ENCODE results near the gene PCSK6.

PCSK6 gene

DNA sequence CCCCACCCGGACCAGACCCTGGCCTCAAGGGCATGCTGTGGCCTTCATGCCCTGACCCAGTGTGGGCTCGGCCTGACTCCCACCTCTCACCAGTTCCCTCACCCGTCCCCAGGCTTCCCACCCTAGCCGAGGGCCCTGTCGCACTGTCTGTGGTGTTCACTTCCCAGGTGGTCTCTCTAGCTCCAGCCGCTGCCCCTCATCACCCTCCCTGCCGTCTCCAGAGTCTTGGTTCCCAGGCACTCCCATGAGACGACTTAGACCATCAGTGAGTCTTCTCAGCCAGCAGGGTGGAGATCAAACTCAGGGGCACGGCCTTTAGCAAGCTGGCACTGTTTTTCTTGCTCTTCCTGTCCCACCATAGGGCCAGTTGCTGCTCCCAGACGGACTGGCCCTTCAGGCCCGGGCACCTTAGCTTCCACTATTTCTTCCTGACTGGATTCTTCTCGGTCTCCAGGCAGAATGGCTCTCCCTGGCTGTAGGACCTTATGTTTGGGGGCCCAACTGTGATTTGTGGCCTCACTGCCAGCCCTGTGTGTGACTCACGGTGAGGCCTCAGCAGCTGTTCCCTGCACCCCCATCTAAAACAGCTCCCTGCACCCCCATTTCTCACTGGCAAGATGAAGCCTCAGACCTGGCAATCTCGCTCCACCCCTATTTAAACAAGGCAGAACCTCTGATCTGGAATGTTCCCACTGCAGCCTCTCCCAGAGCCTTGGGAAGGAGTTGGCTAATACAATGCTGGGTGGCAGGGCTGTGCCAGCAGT lies 9.4 kb upstream of the PCSK6 start:
- no peak for DNase-seq
- TF ChIP-seq GATA1 (IDR thresholded peaks at IDR 0.05; ENCODE audit: low read depth, low read length) (no peak), POLR2A (IDR thresholded peaks at IDR 0.05; ENCODE audit: low read length) (no peak)

DNA sequence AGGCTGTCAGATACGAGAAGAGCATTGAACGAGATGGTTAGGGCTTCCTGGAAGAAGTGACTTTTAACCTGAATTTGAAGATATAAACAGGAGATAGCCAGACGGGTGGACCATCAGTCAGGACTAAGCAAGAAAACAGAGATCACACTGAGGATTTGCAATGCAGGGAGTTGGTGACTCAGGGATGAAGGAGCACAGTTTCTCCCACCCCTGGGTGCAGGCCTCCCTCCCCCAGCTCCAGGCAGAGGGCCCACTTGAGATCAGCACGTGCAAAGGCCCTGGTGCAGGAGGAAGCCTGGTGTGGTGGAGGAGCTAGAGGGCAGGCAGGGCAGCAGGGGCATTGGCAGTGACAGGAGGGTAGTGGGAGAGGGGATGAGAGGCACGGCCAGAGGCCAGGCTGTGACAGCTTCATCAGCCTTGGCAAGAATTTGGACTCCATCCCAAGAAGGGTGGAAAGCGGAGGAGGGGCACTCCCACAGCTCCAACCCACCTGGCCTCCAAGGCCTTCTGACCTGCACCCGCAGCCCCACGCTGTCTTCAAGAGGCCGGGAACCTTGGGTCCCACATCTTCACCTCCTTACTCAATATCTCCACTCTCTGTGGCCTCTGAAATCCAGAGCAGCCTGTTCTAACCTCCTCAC lies 8.7 kb upstream of the PCSK6 start:
- no peak for TF ChIP-seq GATA1 (IDR thresholded peaks at IDR 0.05; ENCODE audit: low read depth, low read length)
- no peak for TF ChIP-seq POLR2A (IDR thresholded peaks at IDR 0.05; ENCODE audit: low read length)

DNA sequence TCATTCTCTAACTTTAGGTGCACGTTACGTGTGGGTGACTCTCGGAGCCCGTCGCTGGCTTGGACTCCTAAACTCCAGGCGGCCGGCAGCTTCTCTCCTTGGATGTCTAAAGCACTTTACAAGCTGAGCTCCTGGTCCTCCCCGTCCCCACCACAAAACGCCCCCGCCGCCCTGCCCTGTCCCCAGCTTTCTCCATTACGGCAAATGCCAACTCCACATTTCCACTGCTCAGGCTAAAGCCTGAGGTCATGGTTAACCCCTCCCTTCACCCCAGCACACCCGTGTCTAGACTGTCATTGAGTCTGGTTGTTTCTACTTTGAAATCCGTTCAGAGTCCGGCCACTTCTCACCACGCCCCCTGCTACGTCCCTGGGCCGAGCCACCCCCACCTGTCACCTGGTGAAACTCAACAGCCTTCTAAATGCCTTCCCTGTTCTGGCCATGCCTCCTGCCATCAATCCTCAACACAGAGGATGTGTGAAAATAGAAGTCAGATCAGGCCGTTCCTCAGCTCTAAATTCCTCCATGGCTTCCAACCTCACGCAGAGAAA lies 8.1 kb upstream of the PCSK6 start:
- TF ChIP-seq GATA1 (IDR thresholded peaks at IDR 0.05; ENCODE audit: low read depth, low read length), result no peak
- no peak for TF ChIP-seq POLR2A (IDR thresholded peaks at IDR 0.05; ENCODE audit: low read length)
- DNase-seq, result no peak

More for the DNA sequence above, 8.7 kb upstream of the PCSK6 start:
- peak; percentile 38 to 62 for DNase-seq

DNA sequence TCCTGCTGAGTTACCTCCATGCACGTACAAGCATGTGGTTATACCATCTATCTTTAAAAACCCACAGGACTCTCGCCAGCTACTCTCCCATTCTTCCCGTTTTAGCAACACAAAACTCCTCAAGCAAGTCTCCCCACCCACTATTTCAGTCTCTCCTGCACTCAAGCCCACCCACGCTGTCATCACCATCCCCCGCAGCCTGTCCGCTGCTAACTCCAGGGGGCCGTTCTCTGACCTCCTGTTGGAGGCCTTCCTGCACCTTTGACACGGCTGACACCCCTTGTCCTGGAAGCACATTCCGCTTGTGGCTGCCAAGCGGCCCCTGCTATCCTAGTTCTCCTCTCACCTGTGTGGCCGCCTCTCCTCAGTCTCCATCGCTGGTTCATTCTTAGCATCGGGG lies 7.5 kb upstream of the PCSK6 start:
- no peak for DNase-seq
- no peak for TF ChIP-seq GATA1 (IDR thresholded peaks at IDR 0.05; ENCODE audit: low read depth, low read length)
- TF ChIP-seq POLR2A (IDR thresholded peaks at IDR 0.05; ENCODE audit: low read length), result no peak

DNA sequence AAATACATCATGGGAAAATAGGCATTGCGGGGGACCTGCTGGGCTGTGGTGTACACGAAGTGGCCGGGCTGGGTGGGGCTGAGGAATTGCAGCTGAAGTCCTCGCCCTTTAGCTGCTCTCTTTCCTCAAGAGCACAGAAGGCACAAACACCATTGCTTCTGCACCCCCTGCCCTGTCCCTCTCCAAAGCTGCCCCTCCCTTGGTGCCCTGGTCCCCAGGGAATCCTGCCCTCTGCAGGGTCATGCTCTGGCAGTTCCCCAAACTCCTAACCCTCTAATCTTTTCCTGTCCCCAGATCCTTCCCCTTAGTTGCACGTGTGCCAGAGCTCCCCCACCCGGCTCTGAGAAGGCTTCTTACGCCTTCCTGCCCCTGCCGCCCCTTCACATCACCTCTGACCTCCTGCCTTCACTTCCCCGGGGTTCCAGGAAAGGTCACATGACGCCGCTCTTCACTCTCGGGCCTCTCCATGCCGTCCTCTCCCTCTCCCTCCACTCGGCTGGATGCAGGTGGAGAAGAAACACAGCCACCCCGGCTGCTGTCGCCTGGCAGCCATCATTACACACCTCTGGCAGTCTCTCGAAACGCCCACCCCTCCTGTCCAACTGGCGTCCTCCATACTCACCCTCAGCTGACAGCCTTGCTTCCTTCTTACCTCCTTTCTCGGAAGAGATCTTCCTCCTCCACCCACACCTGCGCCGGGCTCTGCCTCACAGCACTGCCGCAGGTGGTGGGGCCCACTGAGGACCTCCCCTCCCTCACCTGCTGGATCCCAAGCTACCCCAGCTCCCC lies 6.9 kb upstream of the PCSK6 start:
- no peak for TF ChIP-seq GATA1 (IDR thresholded peaks at IDR 0.05; ENCODE audit: low read depth, low read length)
- no peak for TF ChIP-seq POLR2A (IDR thresholded peaks at IDR 0.05; ENCODE audit: low read length)
- DNase-seq, result peak in 1 of 2 experiments; percentile 53

DNA sequence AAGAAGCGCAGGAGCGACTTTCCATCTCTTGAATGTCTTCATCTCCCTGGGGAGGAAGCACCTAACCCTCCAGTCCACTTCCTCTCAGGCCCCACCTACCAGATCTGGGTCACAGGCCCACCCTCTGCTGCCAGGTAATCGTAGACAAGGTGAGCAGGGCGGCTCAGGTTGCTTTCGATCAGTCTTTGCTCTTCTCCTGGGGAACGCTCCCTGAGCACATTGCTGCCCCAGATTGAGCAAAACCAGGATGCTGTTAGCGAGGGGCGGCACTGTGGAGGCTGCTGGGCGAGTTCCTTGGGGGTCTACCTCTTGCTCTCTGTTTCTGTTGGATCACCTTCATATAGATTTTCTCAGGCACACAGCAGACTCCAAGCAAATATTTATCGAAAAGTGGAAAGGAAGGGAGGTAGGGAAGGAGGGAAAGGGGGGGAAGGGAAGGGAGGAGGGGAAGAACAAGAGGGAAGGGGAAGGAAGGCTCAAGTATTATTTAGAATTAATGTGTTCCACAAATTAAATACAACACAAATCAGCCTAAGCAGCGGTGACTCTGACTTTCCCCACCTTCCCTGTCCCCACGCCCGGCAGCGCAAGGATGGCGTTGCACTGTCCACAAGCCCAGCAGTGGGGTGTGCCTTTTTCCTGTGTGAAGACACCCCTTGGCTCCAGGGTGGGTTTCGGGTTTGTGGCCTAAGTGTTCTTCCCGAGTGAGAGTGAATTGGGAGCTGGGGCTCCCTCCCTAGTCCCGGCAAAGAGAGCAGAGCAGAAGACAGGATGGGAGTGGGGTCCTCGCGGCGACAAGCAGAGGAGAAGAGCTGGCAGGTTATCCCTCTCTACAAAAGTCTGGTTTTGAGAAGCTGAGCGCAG lies 6.1 kb upstream of the PCSK6 start:
- TF ChIP-seq GATA1 (IDR thresholded peaks at IDR 0.05; ENCODE audit: low read depth, low read length), result no peak
- no peak for TF ChIP-seq POLR2A (IDR thresholded peaks at IDR 0.05; ENCODE audit: low read length)
- DNase-seq, result no peak

DNA sequence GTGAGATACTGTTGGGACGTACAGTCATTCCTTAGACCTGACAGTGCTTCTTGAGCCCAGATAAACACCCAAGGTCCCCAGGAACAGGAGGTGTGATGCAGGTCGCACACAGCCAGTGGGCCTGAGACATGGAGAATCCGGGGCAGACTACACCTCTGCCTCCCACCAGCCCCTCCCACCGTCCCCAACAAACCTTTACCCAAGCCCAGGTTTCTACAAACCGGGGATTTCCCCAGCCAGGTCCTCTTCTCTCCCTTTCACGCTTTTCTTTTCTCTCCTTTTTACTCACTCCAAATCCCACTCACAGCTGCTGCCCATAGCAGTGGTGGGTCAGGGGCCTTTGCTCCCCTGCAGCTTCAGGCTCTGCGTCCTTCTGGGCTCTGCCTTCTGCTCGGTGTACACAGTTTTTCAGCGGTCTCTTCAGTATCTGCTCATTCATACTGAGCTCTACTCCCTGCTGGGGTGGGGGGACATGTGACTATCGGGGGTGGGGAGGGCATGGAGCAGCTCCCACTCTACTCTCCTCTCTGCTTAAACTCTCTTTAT lies 4.8 kb upstream of the PCSK6 start:
- DNase-seq, result no peak
- TF ChIP-seq POLR2A (IDR thresholded peaks at IDR 0.05; ENCODE audit: low read length), result no peak
- no peak for TF ChIP-seq GATA1 (IDR thresholded peaks at IDR 0.05; ENCODE audit: low read depth, low read length)

DNA sequence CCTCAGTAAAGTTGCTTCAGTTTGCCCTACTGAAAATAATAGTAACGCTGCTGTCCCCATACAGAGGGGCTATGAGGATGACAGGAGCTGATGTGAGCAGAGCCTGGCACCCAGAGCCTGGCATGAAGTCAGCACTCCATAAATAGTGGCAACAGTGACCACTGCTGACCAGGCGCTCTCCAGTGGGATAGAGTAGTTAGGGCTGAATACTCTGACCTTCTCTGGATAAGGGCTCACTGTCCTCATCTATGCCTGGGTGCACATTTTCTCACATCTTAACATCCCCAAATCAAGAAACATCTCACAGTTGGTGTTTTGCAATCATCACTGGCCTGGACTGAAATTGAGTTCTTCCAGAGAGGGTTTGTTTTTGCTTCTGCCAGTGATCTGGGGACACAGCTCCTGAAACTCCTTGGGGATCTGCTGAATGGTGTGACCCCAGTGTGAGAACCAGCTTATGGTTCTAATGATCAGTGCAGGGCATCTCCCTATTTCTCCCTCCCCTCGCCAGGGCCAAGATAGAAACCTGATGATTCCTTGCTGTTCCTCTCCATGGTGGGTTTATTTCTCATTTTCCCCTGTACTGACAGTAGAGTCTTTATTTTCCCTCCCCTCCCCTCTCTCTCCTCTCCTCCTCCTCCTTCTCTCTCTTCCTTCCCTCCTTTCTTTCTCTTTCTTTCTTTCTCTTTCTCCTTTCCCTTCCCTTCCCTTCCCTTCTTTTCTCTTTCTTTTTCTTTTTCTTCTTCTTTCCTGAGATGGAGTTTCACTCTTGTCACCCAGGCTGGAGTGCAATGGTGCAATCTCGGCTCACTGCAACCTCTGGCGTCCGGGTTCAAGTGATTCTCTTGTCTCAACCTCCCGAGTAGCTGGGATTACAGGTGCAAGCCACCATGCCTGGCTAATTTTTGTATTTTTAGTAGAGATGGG lies 3.5 kb upstream of the PCSK6 start:
- TF ChIP-seq POLR2A (IDR thresholded peaks at IDR 0.05; ENCODE audit: low read length) (no peak), GATA1 (IDR thresholded peaks at IDR 0.05; ENCODE audit: low read depth, low read length) (no peak)
- no peak for DNase-seq

DNA sequence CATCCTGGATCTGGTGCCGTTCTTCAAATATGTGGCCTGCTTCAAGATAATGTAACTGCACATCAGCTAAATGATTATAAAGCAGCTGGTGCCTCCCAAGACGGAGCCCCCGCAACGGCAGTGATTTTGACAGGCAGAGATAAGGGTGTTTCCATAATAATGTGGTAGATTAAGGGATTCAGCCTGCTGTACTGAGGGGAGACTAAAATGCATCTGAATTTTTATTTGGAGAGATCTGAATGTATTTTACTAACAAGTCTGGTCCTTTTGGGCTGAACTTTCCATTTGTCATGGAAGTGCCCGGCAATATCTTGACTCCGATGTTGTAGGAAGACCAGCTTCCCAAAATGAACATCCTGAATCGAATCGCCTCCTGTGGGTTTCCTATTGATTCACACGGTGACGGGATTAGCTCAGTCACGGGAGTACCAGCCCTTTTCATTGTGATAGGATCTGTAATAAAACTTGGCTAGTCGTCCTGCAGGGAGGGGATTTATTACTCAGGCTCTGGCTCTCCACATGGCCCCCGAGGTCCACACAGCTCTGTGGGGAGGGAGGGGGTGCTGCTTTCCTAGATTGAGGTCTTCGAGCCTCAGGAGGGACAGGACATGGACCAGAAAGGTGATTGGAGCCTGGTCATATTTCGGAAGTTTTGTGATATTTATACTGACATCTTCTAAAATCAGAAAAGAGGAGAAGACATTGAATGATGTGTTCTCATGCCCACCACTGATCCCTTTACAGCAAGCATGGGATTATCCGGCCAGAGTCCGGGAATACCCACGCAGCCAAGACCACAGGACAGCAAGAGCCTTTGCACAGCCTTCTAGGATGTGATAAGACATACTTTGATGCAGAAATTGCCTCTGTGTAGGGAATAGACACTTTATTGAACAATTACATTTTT lies 2.5 kb upstream of the PCSK6 start:
- no peak for DNase-seq
- TF ChIP-seq POLR2A (IDR thresholded peaks at IDR 0.05; ENCODE audit: low read length) (no peak), GATA1 (IDR thresholded peaks at IDR 0.05; ENCODE audit: low read depth, low read length) (no peak)

DNA sequence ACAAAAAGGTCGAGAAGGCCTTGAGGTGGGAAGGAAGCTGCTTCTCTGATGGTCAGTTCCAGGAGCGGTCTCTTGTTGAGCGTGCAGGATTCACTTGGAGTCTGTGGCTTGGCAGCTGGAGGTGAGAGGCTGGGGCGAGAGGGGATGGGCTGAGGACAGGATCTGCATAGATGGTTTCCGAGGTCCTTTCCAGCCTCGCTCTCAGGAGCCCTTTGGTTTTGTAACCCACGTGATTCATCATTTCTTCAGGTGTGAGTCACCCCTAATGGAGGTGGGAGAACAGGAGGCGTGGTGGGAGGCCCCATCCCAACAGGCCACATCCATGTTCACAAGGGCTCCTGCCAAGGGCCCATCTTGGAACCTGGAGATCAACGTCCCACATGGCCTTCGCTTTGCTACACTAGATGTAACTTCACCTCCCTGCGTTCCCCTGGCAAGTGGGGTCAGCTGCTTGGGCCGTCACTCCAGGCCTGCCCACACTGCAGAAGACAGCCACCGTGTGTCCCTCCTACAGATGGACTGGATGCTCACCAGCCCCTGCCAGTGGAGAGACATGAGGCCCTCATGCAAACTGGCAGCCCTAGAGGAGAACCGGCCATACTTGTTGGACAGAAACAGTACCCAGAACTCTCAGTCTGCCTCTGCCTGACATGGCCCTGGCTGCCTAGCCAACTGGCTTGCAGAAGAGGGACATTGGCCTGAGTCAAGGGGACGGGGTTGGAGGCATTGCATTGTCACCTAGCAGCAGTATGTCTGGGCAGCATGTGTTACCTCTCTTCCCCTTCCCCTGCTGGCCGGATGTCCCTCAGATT lies 1.6 kb upstream of the PCSK6 start:
- no peak for DNase-seq
- TF ChIP-seq POLR2A (IDR thresholded peaks at IDR 0.05; ENCODE audit: low read length) (no peak), GATA1 (IDR thresholded peaks at IDR 0.05; ENCODE audit: low read depth, low read length) (no peak)

All from erythroblast (primary cell).